SIG-M5 treated with dmso at 0.1 percent for 504 hours (cell line): ENCODE data around the gene LRRC61.
A peak's percentile ranks its signal among the peaks of the same experiment; 100 is the strongest.
"Not testable (repeated sequence)": the region's sequence is repeated elsewhere in the genome, so short reads cannot be mapped to it uniquely, and the experiment has no call there.

Experiments used
- DNase-seq: peaks from one replicate; lab custom pipeline; 2025; ENCODE audit not compliant: unreplicated experiment; lab: John Stamatoyannopoulos, UW

Gene LRRC61

GRCh38 chr7:150381096-150381495, 57.9 kb downstream of the LRRC61 start:
- DNase-seq = no peak

- DNase-seq = no peak
Measured at GRCh38 chr7:150381785-150382122, 58.6 kb downstream of the LRRC61 start.

DNA sequence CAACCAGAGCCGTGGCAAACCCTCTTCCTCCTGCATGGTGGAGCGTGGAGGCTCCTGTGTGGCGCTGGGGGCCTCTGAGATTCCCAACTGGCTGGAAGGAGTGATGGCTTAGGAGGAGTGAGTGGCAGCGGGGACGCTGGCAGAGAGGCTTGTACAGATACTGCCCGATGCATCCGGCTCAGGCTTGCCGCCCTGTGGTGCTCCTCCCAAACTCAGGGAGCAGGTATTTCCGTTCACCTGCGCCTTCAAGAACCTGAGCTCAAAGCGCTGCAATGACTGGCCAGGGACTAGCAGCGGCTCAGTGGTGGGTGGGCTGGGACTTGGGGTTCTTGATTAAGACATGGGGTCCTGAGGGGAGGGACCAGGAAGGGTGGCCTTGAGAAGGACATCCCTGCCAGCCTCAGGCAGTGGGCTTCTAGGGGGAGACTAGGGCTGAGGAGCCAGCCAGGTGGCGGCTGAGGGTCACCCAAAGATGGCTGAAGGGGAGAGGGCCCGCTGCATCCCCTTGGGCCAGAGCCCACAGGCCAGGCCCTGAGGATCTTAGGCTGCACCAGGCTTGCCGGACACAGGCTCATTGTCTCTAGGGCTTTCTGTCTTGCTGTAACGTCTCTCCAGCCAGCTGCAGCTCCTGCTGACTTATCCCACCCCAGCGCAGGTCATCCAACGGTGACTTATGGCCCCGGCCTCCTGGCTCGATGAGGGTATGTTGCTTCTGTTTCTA, 59.1 kb downstream of the LRRC61 start:
- no peak for DNase-seq

GRCh38 chr7:150382844-150383225, 59.7 kb downstream of the LRRC61 start:
- no peak for DNase-seq

GRCh38 chr7:150383710-150384397, 60.7 kb downstream of the LRRC61 start:
- DNase-seq = no peak

DNA sequence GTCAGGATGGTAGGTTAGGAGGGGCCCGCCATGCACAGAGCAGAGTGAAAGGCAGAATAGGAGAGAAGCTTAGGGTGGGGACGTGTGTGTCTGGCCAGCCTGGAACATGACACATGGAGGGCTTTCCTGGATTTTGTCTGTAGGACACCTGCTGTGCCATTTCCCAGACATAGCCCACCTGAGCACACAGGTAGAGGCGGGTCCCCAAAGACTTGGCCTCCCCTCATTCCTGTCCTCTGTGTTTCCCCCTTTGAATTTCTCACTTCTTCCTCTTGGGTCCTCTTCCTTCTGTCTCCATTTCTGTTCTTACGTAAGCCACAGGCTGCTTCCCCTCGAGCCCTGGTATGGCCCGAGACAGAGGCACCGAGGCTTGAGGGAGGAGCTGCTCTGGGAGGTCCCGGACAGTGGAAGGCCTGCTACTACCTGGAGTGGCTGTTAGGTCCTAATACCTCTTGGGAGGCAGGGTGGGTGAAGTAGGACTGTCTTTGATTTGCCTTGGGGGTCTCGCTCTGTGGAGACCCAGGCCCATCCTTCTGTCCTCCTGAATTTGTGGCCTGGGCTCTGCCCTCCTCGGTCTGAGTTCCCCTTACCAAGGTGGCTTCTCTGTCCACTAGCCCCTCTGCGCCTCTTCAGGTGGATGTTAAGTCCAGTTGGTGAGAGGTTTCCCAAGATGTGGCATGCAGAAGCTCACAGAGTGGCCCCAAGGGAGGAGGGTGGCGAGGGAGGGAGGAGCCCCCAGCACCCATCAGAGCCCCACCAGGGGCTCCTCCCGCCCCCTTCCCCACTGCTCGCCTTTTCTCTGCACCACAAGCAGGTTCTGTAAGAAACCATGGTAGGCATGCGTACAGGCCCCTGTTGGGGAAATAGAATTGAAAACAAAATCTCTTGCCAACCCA, 61.5 kb downstream of the LRRC61 start:
- DNase-seq = peak; percentile 64

DNA sequence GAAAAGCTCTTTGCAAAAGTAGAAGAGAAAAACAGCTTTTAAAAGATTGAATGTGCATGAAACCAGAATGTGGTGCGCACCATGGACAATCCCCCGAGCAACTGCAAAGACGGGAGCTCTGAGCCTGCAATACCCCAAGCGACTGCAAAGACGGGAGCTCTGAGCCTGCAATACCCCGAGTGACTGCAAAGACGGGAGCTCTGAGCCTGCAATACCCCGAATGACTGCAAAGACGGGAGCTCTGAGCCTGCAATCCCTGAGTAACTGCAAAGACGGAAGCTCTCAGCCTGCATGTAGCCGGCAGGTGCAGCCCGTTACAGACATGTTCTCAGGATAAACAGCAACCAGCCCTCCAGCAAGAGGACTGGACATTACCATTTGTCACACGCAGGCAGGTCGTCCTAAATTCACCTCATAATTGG, 62.2 kb downstream of the LRRC61 start:
- DNase-seq = no peak

GRCh38 chr7:150385884-150386283, 62.7 kb downstream of the LRRC61 start:
- DNase-seq = not testable (repeated sequence)
